Measurements from ENCODE around the gene MORN1.

GRCh38 chr1:2412395-2412772, 21.0 kb upstream of the MORN1 start, which contains the start of gene PEX10:
- TF ChIP-seq POLR2A (IDR thresholded peaks at IDR 0.05; ENCODE audit: low read depth, low read length) (no peak), POLR2AphosphoS5 (IDR thresholded peaks at IDR 0.05; ENCODE audit: low read depth, low read length) (no peak), TAF1 (IDR thresholded peaks at IDR 0.05; ENCODE audit: borderline replicate concordance, low read depth, low read length) (no peak)

All from GM12892 (cell line).